GM18499 (cell line): ENCODE data around the gene CS.

Source experiments
- ATAC-seq: cut with Tn5 transposase; IDR thresholded peaks from one replicate; pipeline ENCODE4 v1.9.1; 2021; ENCODE audit warnings: moderate number of reproducible peaks; ENCODE audit not compliant: insufficient read depth, unreplicated experiment

CS gene

GRCh38 chr12:56256326-56256960, 43.7 kb downstream of the CS start:
- ATAC-seq: no peak

GRCh38 chr12:56255671-56256070, 44.5 kb downstream of the CS start:
- no peak for ATAC-seq

- no peak for ATAC-seq
These were observed 47.0 kb downstream of the CS start for GRCh38 chr12:56253091-56253490.

GRCh38 chr12:56252649-56253048, 47.5 kb downstream of the CS start:
- ATAC-seq: no peak

GRCh38 chr12:56248711-56249110, 51.4 kb downstream of the CS start:
- ATAC-seq: no peak

GRCh38 chr12:56247923-56248322, 52.2 kb downstream of the CS start:
- no peak for ATAC-seq

GRCh38 chr12:56244494-56244893, 55.6 kb downstream of the CS start:
- no peak for ATAC-seq

GRCh38 chr12:56243731-56244181, 56.4 kb downstream of the CS start:
- no peak for ATAC-seq

GRCh38 chr12:56242986-56243385, 57.1 kb downstream of the CS start:
- ATAC-seq: no peak

- ATAC-seq: no peak
These were observed 58.5 kb downstream of the CS start for GRCh38 chr12:56241424-56242303.

- no peak for ATAC-seq
These were observed 62.6 kb downstream of the CS start for GRCh38 chr12:56237552-56237951.

GRCh38 chr12:56236985-56237384, 63.1 kb downstream of the CS start:
- no peak for ATAC-seq

- no peak for ATAC-seq
These were observed 64.0 kb downstream of the CS start for GRCh38 chr12:56236091-56236490.

GRCh38 chr12:56234746-56235436, 65.2 kb downstream of the CS start:
- no peak for ATAC-seq

GRCh38 chr12:56231184-56231582, 68.9 kb downstream of the CS start:
- no peak for ATAC-seq

- ATAC-seq: no peak
These were observed 69.5 kb downstream of the CS start for GRCh38 chr12:56230432-56231183.

GRCh38 chr12:56229916-56230431, 70.2 kb downstream of the CS start, which contains the start of gene SLC39A5:
Gene SLC39A5, plus strand, starts transcription at chr12:56230051. Its CDS starts 1,224 bp downstream, at chr12:56231275.
- no peak for ATAC-seq

- no peak for ATAC-seq
These were observed 71.0 kb downstream of the CS start for GRCh38 chr12:56229082-56229481.

GRCh38 chr12:56224954-56225353, 75.2 kb downstream of the CS start:
- no peak for ATAC-seq

- ATAC-seq: peak; percentile 40
These were observed 75.9 kb downstream of the CS start, which contains the start of gene NABP2 for GRCh38 chr12:56224102-56224701. Gene NABP2, plus strand, starts transcription at chr12:56224342. Its CDS starts 515 bp downstream, at chr12:56224857.
